Fibroblast of skin of back (primary cell): ENCODE results near the gene RAD50.

Experiments
- DNase-seq: peaks from one replicate; pipeline ENCODE4 v3.0.0-alpha.2; 2013

The RAD50 gene

GRCh38 chr5:132662925-132663770, 106.4 kb downstream of the RAD50 start:
- peak; percentile 33 for DNase-seq

- no peak for DNase-seq
These were observed 107.3 kb downstream of the RAD50 start for GRCh38 chr5:132663771-132664695.

- no peak for DNase-seq
These were observed 108.0 kb downstream of the RAD50 start for GRCh38 chr5:132664696-132665209.

- DNase-seq, result no peak
These were observed 108.8 kb downstream of the RAD50 start for GRCh38 chr5:132665574-132666080.

- no peak for DNase-seq
These were observed 109.7 kb downstream of the RAD50 start for GRCh38 chr5:132666310-132667123.

- DNase-seq, result no peak
These were observed 110.5 kb downstream of the RAD50 start for GRCh38 chr5:132667309-132667708.

- no peak for DNase-seq
These were observed 111.3 kb downstream of the RAD50 start for GRCh38 chr5:132667761-132668705.

GRCh38 chr5:132668706-132669454, 112.1 kb downstream of the RAD50 start:
- DNase-seq, result no peak

- no peak for DNase-seq
These were observed 112.7 kb downstream of the RAD50 start for GRCh38 chr5:132669455-132669820.

- no peak for DNase-seq
These were observed 113.4 kb downstream of the RAD50 start for GRCh38 chr5:132669966-132670882.

GRCh38 chr5:132671000-132671399, 114.2 kb downstream of the RAD50 start:
- no peak for DNase-seq

GRCh38 chr5:132673488-132673887, 116.7 kb downstream of the RAD50 start:
- DNase-seq, result no peak

GRCh38 chr5:132673939-132674630, 117.3 kb downstream of the RAD50 start, which contains the start of gene IL4:
TSS of gene IL4 (plus strand) at chr5:132673989. CDS start at chr5:132674051, 62 bp downstream.
- no peak for DNase-seq

GRCh38 chr5:132674671-132675506, 118.1 kb downstream of the RAD50 start:
- DNase-seq, result peak; percentile 98

GRCh38 chr5:132675936-132676689, 119.3 kb downstream of the RAD50 start:
- no peak for DNase-seq

GRCh38 chr5:132677191-132677590, 120.4 kb downstream of the RAD50 start:
- DNase-seq, result peak; percentile 94
